ENCODE data around the gene APOBEC4. TPM values are rescaled to one million over a fixed set of nuclear protein-coding genes. Genes with fewer than 3 reads are reported as not detected.
A peak's percentile ranks its signal among the peaks of the same experiment; 100 is the strongest.
"Not testable (repeated sequence)": the region's sequence is repeated elsewhere in the genome, so short reads cannot be mapped to it uniquely, and the experiment has no call there.

Gene APOBEC4
- total RNA-seq, 1 experiment from 2014 or later: not detected

- Histone ChIP-seq H3K4me1 (replicated peaks) (no peaks in the 10 kb centered on the region), H3K4me3 (no peak overlapping the region), H3K27ac (no peak overlapping the region), H3K36me3 (no peaks in the 10 kb centered on the region), H3K27me3 (replicated peaks) (no peaks in the 10 kb centered on the region), H3K9me3 (replicated peaks) (no peaks in the 10 kb centered on the region)
- no peak for DNase-seq (ENCODE audit: low read depth in 1 of 2, low spot score in 2 of 2)
These were observed 33.1 kb upstream of the APOBEC4 start for GRCh38 chr1:183686229-183686628.

GRCh38 chr1:183685112-183685713 is 32.1 kb upstream of the APOBEC4 start:
- Histone ChIP-seq H3K27me3 (replicated peaks) (no peaks in the 10 kb centered on the region), H3K9me3 (replicated peaks) (no peaks in the 10 kb centered on the region), H3K27ac (no peak overlapping the region), H3K4me1 (replicated peaks) (no peaks in the 10 kb centered on the region), H3K36me3 (no peaks in the 10 kb centered on the region), H3K4me3 (no peak overlapping the region)
- peak in 1 of 2 experiments; percentile 33 for DNase-seq (ENCODE audit: low read depth in 1 of 2, low spot score in 2 of 2)

- not testable (repeated sequence) for H3K4me1 ChIP-seq (replicated peaks); H3K27me3 ChIP-seq (replicated peaks); DNase-seq (ENCODE audit: low read depth in 1 of 2, low spot score in 2 of 2); H3K4me3 ChIP-seq; H3K9me3 ChIP-seq (replicated peaks); H3K36me3 ChIP-seq; H3K27ac ChIP-seq
These were observed 26.2 kb upstream of the APOBEC4 start for GRCh38 chr1:183679363-183679762.

DNA sequence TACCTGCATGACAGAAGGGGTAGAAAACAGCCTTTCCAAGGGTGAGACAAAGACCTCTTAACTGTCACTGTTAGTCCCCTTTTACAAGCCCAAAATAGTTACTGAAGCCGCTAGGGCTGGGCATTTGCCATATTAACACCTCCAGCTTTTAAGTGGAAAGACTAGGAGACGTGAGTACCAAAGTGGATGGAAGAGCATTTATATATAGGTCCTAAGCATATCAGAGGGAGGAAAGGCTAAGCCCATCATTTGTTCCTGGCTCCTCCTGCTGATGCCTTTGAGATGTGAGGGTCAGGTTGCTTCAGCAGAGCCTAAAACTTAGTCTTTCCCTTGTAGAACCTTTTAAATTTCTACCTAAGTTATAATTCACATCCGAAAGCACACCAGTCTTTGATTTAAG is 25.7 kb upstream of the APOBEC4 start:
- Histone ChIP-seq H3K4me1 (replicated peaks) (0 out of 2 replicates have a peak, but pooled peaks cover 3% of the 10 kb centered on the region), H3K27me3 (replicated peaks) (no peaks in the 10 kb centered on the region; the same call in 1 of the 2 replicates), H3K4me3 (no peak overlapping the region), H3K36me3 (no peaks in the 10 kb centered on the region), H3K27ac (no peak overlapping the region), H3K9me3 (replicated peaks) (no peaks in the 10 kb centered on the region)
- no peak for DNase-seq (ENCODE audit: low read depth in 1 of 2, low spot score in 2 of 2)

DNA sequence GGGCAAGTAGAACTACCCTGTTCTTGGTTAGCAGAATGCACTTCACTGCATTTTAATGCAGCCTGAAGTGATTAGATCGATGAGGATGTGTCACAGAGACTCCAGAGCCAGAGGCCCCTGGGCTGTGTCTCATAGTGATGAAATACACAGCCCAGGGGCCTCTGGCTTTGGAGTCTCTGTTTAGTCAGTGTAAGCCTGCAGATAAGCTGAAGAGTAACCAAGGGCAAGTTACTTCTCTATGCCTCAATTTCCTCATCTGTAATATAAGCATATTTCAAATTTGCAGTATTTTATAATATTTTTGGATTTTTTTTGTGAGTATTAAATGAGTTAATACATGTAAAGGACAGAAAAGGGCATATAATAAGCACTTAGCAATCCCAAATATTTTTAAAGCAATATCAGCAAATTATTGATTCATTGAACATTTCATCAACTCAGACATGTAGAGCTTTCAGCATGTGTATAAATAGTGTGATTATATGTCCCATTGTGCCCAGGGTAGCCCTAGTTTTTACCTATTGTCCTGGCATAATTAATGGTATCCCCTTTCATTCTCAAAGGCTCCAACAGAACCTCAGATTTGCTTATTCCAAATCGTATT is 23.6 kb upstream of the APOBEC4 start:
- Histone ChIP-seq H3K4me3 (no peak overlapping the region), H3K27ac (no peak overlapping the region), H3K27me3 (replicated peaks) (no peaks in the 10 kb centered on the region; the same call in 1 of the 2 replicates), H3K36me3 (no peaks in the 10 kb centered on the region), H3K4me1 (replicated peaks) (0 out of 2 replicates have a peak, but pooled peaks cover 3% of the 10 kb centered on the region), H3K9me3 (replicated peaks) (no peaks in the 10 kb centered on the region)
- no peak for DNase-seq (ENCODE audit: low read depth in 1 of 2, low spot score in 2 of 2)

DNA sequence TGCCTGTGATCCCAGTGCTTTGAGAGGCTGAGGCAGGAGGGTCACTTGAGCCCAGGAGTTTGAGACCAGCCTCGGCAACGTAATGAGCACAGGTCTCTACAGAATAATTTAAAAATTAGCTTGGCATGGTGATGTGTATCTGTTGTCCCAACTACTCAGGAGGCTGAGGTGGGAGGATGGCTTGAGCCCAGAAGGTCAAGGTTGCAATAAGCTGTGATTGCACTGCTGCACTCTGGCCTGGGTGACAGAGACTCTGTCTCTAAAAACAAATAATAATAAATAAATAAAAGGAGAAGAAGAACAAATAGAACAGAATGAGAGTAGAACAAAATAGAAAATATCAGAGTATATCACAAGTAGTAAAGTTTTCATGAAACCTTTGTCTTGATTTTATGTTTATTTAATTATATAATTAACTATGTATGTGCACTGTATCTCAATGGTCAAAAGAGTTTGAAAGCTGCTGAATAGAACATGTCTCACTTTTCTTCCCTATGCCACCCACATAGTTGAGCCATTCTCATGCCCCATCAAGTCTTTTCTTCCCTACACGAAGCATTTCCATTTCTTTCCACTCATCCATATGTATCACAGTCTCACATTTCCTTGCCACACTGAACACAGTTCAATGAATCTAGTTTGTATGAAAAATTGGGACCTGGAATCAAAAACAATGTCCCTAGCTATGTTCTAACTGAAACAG is 22.9 kb upstream of the APOBEC4 start:
- Histone ChIP-seq H3K9me3 (replicated peaks) (no peaks in the 10 kb centered on the region), H3K4me3 (no peak overlapping the region), H3K4me1 (replicated peaks) (0 out of 2 replicates have a peak, but pooled peaks cover 3% of the 10 kb centered on the region), H3K27me3 (replicated peaks) (no peaks in the 10 kb centered on the region; the same call in 1 of the 2 replicates), H3K36me3 (no peaks in the 10 kb centered on the region), H3K27ac (no peak overlapping the region)
- no peak for DNase-seq (ENCODE audit: low read depth in 1 of 2, low spot score in 2 of 2)

DNA sequence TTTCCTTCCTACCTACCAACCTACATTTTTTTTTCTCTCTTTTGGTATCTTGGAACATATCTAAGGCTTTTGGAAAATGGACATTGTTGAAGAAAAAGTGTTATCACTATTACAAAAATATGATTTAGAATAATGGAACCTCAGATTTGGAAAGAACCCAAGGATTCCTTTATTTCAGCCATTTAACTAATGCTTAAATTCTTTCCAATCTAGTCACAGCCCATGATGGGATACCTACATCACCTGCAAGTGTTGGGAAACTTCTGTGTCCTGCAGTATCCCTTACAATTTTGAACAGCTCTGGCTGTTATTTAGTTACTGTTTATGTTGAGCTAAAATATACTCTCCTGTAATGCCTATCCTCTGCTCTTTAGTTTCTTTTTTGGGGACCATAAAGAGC is 22.3 kb upstream of the APOBEC4 start:
- Histone ChIP-seq H3K36me3 (no peaks in the 10 kb centered on the region), H3K4me3 (no peak overlapping the region), H3K9me3 (replicated peaks) (no peaks in the 10 kb centered on the region), H3K4me1 (replicated peaks) (0 out of 2 replicates have a peak, but pooled peaks cover 3% of the 10 kb centered on the region), H3K27me3 (replicated peaks) (no peaks in the 10 kb centered on the region; the same call in 1 of the 2 replicates), H3K27ac (no peak overlapping the region)
- no peak for DNase-seq (ENCODE audit: low read depth in 1 of 2, low spot score in 2 of 2)

DNA sequence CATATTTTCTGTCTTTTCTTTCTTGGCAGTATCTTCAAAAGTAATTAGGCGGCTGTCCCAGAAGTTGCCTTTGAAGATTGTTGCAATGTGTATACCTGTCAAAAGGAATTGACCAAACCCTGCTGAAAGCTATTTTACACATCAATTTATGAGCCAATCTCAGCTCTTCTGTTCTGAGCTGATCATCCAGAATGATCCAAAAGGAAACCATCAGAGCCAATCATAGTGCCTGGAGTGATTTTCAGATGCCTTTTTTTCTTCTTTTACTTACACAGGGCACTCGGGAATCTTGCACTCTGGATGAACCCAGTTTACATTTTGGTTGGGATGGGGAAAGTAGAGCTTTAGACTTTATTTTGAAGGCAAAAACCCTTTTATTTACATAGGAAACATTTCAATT is 21.8 kb upstream of the APOBEC4 start:
- H3K4me3 ChIP-seq: no peak overlapping the region
- no peak overlapping the region for H3K27ac ChIP-seq
- no peaks in the 10 kb centered on the region for H3K36me3 ChIP-seq
- H3K4me1 ChIP-seq (replicated peaks): 0 out of 2 replicates have a peak, but pooled peaks cover 3% of the 10 kb centered on the region
- H3K27me3 ChIP-seq (replicated peaks): no peaks in the 10 kb centered on the region; the same call in 1 of the 2 replicates
- no peaks in the 10 kb centered on the region for H3K9me3 ChIP-seq (replicated peaks)
- DNase-seq (ENCODE audit: low read depth in 1 of 2, low spot score in 2 of 2): no peak

- no peak overlapping the region for H3K27ac ChIP-seq
- 0 out of 2 replicates have a peak, but pooled peaks cover 3% of the 10 kb centered on the region for H3K4me1 ChIP-seq (replicated peaks)
- no peaks in the 10 kb centered on the region; the same call in 1 of the 2 replicates for H3K27me3 ChIP-seq (replicated peaks)
- no peak overlapping the region for H3K4me3 ChIP-seq
- no peak for DNase-seq (ENCODE audit: low read depth in 1 of 2, low spot score in 2 of 2)
- no peaks in the 10 kb centered on the region for H3K9me3 ChIP-seq (replicated peaks)
- H3K36me3 ChIP-seq: no peaks in the 10 kb centered on the region
These were observed 21.2 kb upstream of the APOBEC4 start for GRCh38 chr1:183674339-183674738.

GRCh38 chr1:183673605-183674323 is 20.6 kb upstream of the APOBEC4 start:
- no peak for DNase-seq (ENCODE audit: low read depth in 1 of 2, low spot score in 2 of 2)
- no peak overlapping the region for H3K27ac ChIP-seq
- H3K9me3 ChIP-seq (replicated peaks): no peaks in the 10 kb centered on the region
- no peaks in the 10 kb centered on the region; the same call in 1 of the 2 replicates for H3K27me3 ChIP-seq (replicated peaks)
- no peak overlapping the region for H3K4me3 ChIP-seq
- 0 out of 2 replicates have a peak, but pooled peaks cover 3% of the 10 kb centered on the region for H3K4me1 ChIP-seq (replicated peaks)
- H3K36me3 ChIP-seq: no peaks in the 10 kb centered on the region

GRCh38 chr1:183670169-183670568 is 17.1 kb upstream of the APOBEC4 start:
- H3K27ac ChIP-seq: no peak overlapping the region
- no peaks in the 10 kb centered on the region for H3K4me1 ChIP-seq (replicated peaks)
- H3K36me3 ChIP-seq: no peaks in the 10 kb centered on the region
- H3K4me3 ChIP-seq: no peak overlapping the region
- no peaks in the 10 kb centered on the region for H3K9me3 ChIP-seq (replicated peaks)
- DNase-seq (ENCODE audit: low read depth in 1 of 2, low spot score in 2 of 2): no peak
- H3K27me3 ChIP-seq (replicated peaks): no peaks in the 10 kb centered on the region; the same call in 1 of the 2 replicates

GRCh38 chr1:183656355-183656754 is 3.2 kb upstream of the APOBEC4 start:
- Histone ChIP-seq H3K27me3 (replicated peaks) (no peaks in the 10 kb centered on the region), H3K4me3 (no peak overlapping the region), H3K4me1 (replicated peaks) (peaks cover 2% of the 10 kb centered on the region; the same call in 1 of the 2 replicates), H3K36me3 (no peaks in the 10 kb centered on the region), H3K9me3 (replicated peaks) (no peaks in the 10 kb centered on the region), H3K27ac (no peak overlapping the region)
- DNase-seq (ENCODE audit: low read depth in 1 of 2, low spot score in 2 of 2): no peak

GRCh38 chr1:183655562-183656075 is 2.5 kb upstream of the APOBEC4 start:
- Histone ChIP-seq H3K4me1 (replicated peaks) (peaks cover 2% of the 10 kb centered on the region; the same call in 1 of the 2 replicates), H3K36me3 (no peaks in the 10 kb centered on the region), H3K27ac (no peak overlapping the region), H3K4me3 (no peak overlapping the region), H3K9me3 (replicated peaks) (no peaks in the 10 kb centered on the region), H3K27me3 (replicated peaks) (no peaks in the 10 kb centered on the region)
- DNase-seq (ENCODE audit: low read depth in 1 of 2, low spot score in 2 of 2): peak; percentile 79 to 80
